HG02884 (cell line): ENCODE data around the gene PKD2L1.
"Not testable (repeated sequence)": the region's sequence is repeated elsewhere in the genome, so short reads cannot be mapped to it uniquely, and the experiment has no call there.

ENCODE experiments used
- ATAC-seq: cut with Tn5 transposase; IDR thresholded peaks from one replicate; pipeline ENCODE4 v1.9.1; 2021; ENCODE audit warnings: mild to moderate bottlenecking, moderate library complexity; ENCODE audit not compliant: unreplicated experiment

PKD2L1 gene

GRCh38 chr10:100288196-100288595 is 41.8 kb downstream of the PKD2L1 start:
- ATAC-seq, result no peak

- ATAC-seq, result no peak
Measured at GRCh38 chr10:100287756-100288155, 42.3 kb downstream of the PKD2L1 start.

GRCh38 chr10:100286051-100287033 is 43.7 kb downstream of the PKD2L1 start, which contains the start of gene BLOC1S2:
Gene BLOC1S2 (minus strand): TSS chr10:100286680. CDS start chr10:100286659, 21 bp downstream.
- peak; percentile 75 for ATAC-seq

- ATAC-seq, result not testable (repeated sequence)
Measured at GRCh38 chr10:100285326-100285725, 44.7 kb downstream of the PKD2L1 start.

- ATAC-seq, result no peak
Measured at GRCh38 chr10:100282907-100283306, 47.1 kb downstream of the PKD2L1 start.

- ATAC-seq, result not testable (repeated sequence)
Measured at GRCh38 chr10:100276971-100277370, 53.1 kb downstream of the PKD2L1 start.

GRCh38 chr10:100267239-100268104 is 62.6 kb downstream of the PKD2L1 start, which contains the start of gene CWF19L1:
Gene CWF19L1 (minus strand): TSS chr10:100267638. CDS start chr10:100267593, 45 bp downstream.
- peak; percentile 70 for ATAC-seq

- ATAC-seq, result no peak
Measured at GRCh38 chr10:100265821-100266485, 64.1 kb downstream of the PKD2L1 start.

GRCh38 chr10:100254191-100254590 is 75.8 kb downstream of the PKD2L1 start:
- ATAC-seq, result no peak

- no peak for ATAC-seq
Measured at GRCh38 chr10:100253041-100253440, 77.0 kb downstream of the PKD2L1 start.

- ATAC-seq, result no peak
Measured at GRCh38 chr10:100248820-100249219, 81.2 kb downstream of the PKD2L1 start.

- no peak for ATAC-seq
Measured at GRCh38 chr10:100245484-100246220, 84.4 kb downstream of the PKD2L1 start.

GRCh38 chr10:100239851-100240250 is 90.2 kb downstream of the PKD2L1 start:
- ATAC-seq, result no peak

GRCh38 chr10:100238429-100238828 is 91.6 kb downstream of the PKD2L1 start:
- peak; percentile 57 for ATAC-seq
